Measurements from ENCODE around the gene FAM168A. TPM values are rescaled to one million over a fixed set of nuclear protein-coding genes. Genes with fewer than 3 reads are reported as not detected.

The FAM168A gene
- total RNA-seq, 1 experiment from 2014 or later: 21.1 TPM

GRCh38 chr11:73372375-73372993, 225.4 kb downstream of the FAM168A start:
- Histone ChIP-seq H3K9ac (ENCODE audit: extremely low read depth, insufficient read length, low read length) (no peak overlapping the region), H3K79me1 (ENCODE audit: insufficient read depth, low read depth, low read length, poor library complexity, severe bottlenecking) (no peaks in the 10 kb centered on the region), H3K9me3 (ENCODE audit: control insufficient read depth, low read depth, low read length) (no peaks in the 10 kb centered on the region), H4K91ac (ENCODE audit: insufficient read length, low read depth, low read length) (no peak overlapping the region), H3K27me3 (ENCODE audit: insufficient read depth, low read length) (no peaks in the 10 kb centered on the region; the same call in 1 of the 2 replicates), H3K79me2 (ENCODE audit: insufficient read depth, low read length) (no peaks in the 10 kb centered on the region), H2BK5ac (ENCODE audit: insufficient read length, low read length) (no peak overlapping the region), H2AK5ac (ENCODE audit: insufficient read length, low read length) (no peak overlapping the region), H2AFZ (ENCODE audit: low read length) (no peak overlapping the region), H4K8ac (replicated peaks; ENCODE audit: insufficient read length, low read depth, low read length) (no peak overlapping the region), H3K14ac (ENCODE audit: insufficient read depth, low read length) (no peak overlapping the region), H3K27ac (ENCODE audit: insufficient read length, low read depth, low read length) (no peak overlapping the region), H3K23ac (ENCODE audit: insufficient read length, low read depth, low read length) (no peak overlapping the region), H3T11ph (ENCODE audit: low read length) (no peak overlapping the region), H2BK12ac (ENCODE audit: insufficient read length, low read depth, low read length) (no peak overlapping the region), H3K56ac (ENCODE audit: insufficient read length, low read depth, low read length) (no peak overlapping the region), H4K5ac (ENCODE audit: insufficient read length, low read depth, low read length) (no peak overlapping the region), H2BK20ac (ENCODE audit: low read depth, low read length, poor library complexity, severe bottlenecking) (no peak overlapping the region), H3K4ac (ENCODE audit: low read depth, low read length) (no peak overlapping the region), H2BK120ac (ENCODE audit: low read depth, low read length, poor library complexity, severe bottlenecking) (no peak overlapping the region), H2BK15ac (ENCODE audit: low read depth, low read length) (no peak overlapping the region), H4K20me1 (ENCODE audit: control insufficient read depth, insufficient read depth, insufficient read length) (no peaks in the 10 kb centered on the region), H3K23me2 (ENCODE audit: insufficient read length, low read depth, low read length, poor library complexity, severe bottlenecking) (peaks cover 6% of the 10 kb centered on the region), H3K4me2 (ENCODE audit: insufficient read depth, insufficient read length, low read length) (no peak overlapping the region), H3K4me1 (ENCODE audit: insufficient read depth, low read length) (peaks cover 3% of the 10 kb centered on the region; the same call in 1 of the 2 replicates), H3K18ac (ENCODE audit: insufficient read length, low read depth, low read length) (no peak overlapping the region)
- WGBS (ENCODE audit: extremely low coverage, insufficient read length, low lambda C conversion rate): no CpG with 5 or more reads among the region's 6 CpGs
- Mint-ChIP-seq H3K4me1 (peaks cover 14% of the 10 kb centered on the region in 2 experiments), H3K27ac (no peak overlapping the region), H3K4me3 (no peak overlapping the region), H3K9me3 (no peaks in the 10 kb centered on the region), H3K36me3 (ENCODE audit: insufficient read depth in 1 of 3, low read depth in 3 of 3) (no peaks in the 10 kb centered on the region), H3K27me3 (ENCODE audit: low read depth) (peaks cover 18% of the 10 kb centered on the region)
- TF ChIP-seq CTCF (conservative IDR thresholded peaks at IDR 0.05): peak; percentile 53
- peak; percentile 68 for DNase-seq
